Measurements from ENCODE around the gene HOPX.
A peak's percentile ranks its signal among the peaks of the same experiment; 100 is the strongest.
"Not testable (repeated sequence)": the region's sequence is repeated elsewhere in the genome, so short reads cannot be mapped to it uniquely, and the experiment has no call there.

The HOPX gene

GRCh38 chr4:56640621-56641493, 40.2 kb downstream of the HOPX start:
- H3K36me3 ChIP-seq (ENCODE audit: insufficient read depth, low read length), result no peaks in the 10 kb centered on the region
- peak overlapping the region; percentile 38 for H3K4me2 ChIP-seq (ENCODE audit: low read length)
- no peak overlapping the region for H3K4me3 ChIP-seq (ENCODE audit: low read length)
- H3K9me3 ChIP-seq (replicated peaks; ENCODE audit: low read length), result no peaks in the 10 kb centered on the region
- H3K4me1 ChIP-seq (ENCODE audit: control insufficient read depth, insufficient read depth, low read length), result peaks cover 32% of the 10 kb centered on the region
- H3K27me3 ChIP-seq (ENCODE audit: control insufficient read depth, insufficient read depth, low read length), result no peaks in the 10 kb centered on the region
- peak overlapping the region; percentile 42 for H3K9ac ChIP-seq (ENCODE audit: low read depth, low read length)

GRCh38 chr4:56637791-56638190, 43.3 kb downstream of the HOPX start:
- Histone ChIP-seq H3K36me3 (ENCODE audit: insufficient read depth, low read length) (no peaks in the 10 kb centered on the region), H3K9ac (ENCODE audit: low read depth, low read length) (no peak overlapping the region), H3K4me2 (ENCODE audit: low read length) (no peak overlapping the region), H3K27me3 (ENCODE audit: control insufficient read depth, insufficient read depth, low read length) (no peaks in the 10 kb centered on the region), H3K4me1 (ENCODE audit: control insufficient read depth, insufficient read depth, low read length) (peaks cover 32% of the 10 kb centered on the region), H3K4me3 (ENCODE audit: low read length) (no peak overlapping the region), H3K9me3 (replicated peaks; ENCODE audit: low read length) (no peaks in the 10 kb centered on the region)

GRCh38 chr4:56637154-56637553, 43.9 kb downstream of the HOPX start:
- no peaks in the 10 kb centered on the region for H3K9me3 ChIP-seq (replicated peaks; ENCODE audit: low read length)
- no peak overlapping the region for H3K9ac ChIP-seq (ENCODE audit: low read depth, low read length)
- H3K4me3 ChIP-seq (ENCODE audit: low read length), result no peak overlapping the region
- H3K36me3 ChIP-seq (ENCODE audit: insufficient read depth, low read length), result no peaks in the 10 kb centered on the region
- no peaks in the 10 kb centered on the region for H3K27me3 ChIP-seq (ENCODE audit: control insufficient read depth, insufficient read depth, low read length)
- peaks cover 28% of the 10 kb centered on the region for H3K4me1 ChIP-seq (ENCODE audit: control insufficient read depth, insufficient read depth, low read length)
- no peak overlapping the region for H3K4me2 ChIP-seq (ENCODE audit: low read length)

GRCh38 chr4:56634954-56635353, 46.1 kb downstream of the HOPX start:
- not testable (repeated sequence) for H3K36me3 ChIP-seq (ENCODE audit: insufficient read depth, low read length); H3K27me3 ChIP-seq (ENCODE audit: control insufficient read depth, insufficient read depth, low read length); H3K9me3 ChIP-seq (replicated peaks; ENCODE audit: low read length); H3K9ac ChIP-seq (ENCODE audit: low read depth, low read length); H3K4me3 ChIP-seq (ENCODE audit: low read length); H3K4me2 ChIP-seq (ENCODE audit: low read length)
- peaks cover 27% of the 10 kb centered on the region for H3K4me1 ChIP-seq (ENCODE audit: control insufficient read depth, insufficient read depth, low read length)

GRCh38 chr4:56633486-56633885, 47.6 kb downstream of the HOPX start:
- Histone ChIP-seq H3K4me2 (ENCODE audit: low read length) (no peak overlapping the region), H3K27me3 (ENCODE audit: control insufficient read depth, insufficient read depth, low read length) (no peaks in the 10 kb centered on the region), H3K4me1 (ENCODE audit: control insufficient read depth, insufficient read depth, low read length) (peaks cover 30% of the 10 kb centered on the region), H3K36me3 (ENCODE audit: insufficient read depth, low read length) (no peaks in the 10 kb centered on the region), H3K9me3 (replicated peaks; ENCODE audit: low read length) (no peaks in the 10 kb centered on the region), H3K4me3 (ENCODE audit: low read length) (no peak overlapping the region), H3K9ac (ENCODE audit: low read depth, low read length) (no peak overlapping the region)

- Histone ChIP-seq H3K4me2 (ENCODE audit: low read length) (peak overlapping the region; percentile 68), H3K27me3 (ENCODE audit: control insufficient read depth, insufficient read depth, low read length) (no peaks in the 10 kb centered on the region), H3K9me3 (replicated peaks; ENCODE audit: low read length) (no peaks in the 10 kb centered on the region), H3K4me1 (ENCODE audit: control insufficient read depth, insufficient read depth, low read length) (peaks cover 20% of the 10 kb centered on the region), H3K9ac (ENCODE audit: low read depth, low read length) (no peak overlapping the region), H3K4me3 (ENCODE audit: low read length) (no peak overlapping the region), H3K36me3 (ENCODE audit: insufficient read depth, low read length) (no peaks in the 10 kb centered on the region)
Observed at GRCh38 chr4:56630876-56631666, 50.0 kb downstream of the HOPX start.

GRCh38 chr4:56628592-56628991, 52.5 kb downstream of the HOPX start:
- no peaks in the 10 kb centered on the region for H3K9me3 ChIP-seq (replicated peaks; ENCODE audit: low read length)
- peaks cover 20% of the 10 kb centered on the region for H3K4me1 ChIP-seq (ENCODE audit: control insufficient read depth, insufficient read depth, low read length)
- no peak overlapping the region for H3K4me2 ChIP-seq (ENCODE audit: low read length)
- H3K27me3 ChIP-seq (ENCODE audit: control insufficient read depth, insufficient read depth, low read length), result no peaks in the 10 kb centered on the region
- H3K36me3 ChIP-seq (ENCODE audit: insufficient read depth, low read length), result no peaks in the 10 kb centered on the region
- H3K4me3 ChIP-seq (ENCODE audit: low read length), result no peak overlapping the region
- H3K9ac ChIP-seq (ENCODE audit: low read depth, low read length), result no peak overlapping the region

- Histone ChIP-seq H3K9me3 (replicated peaks; ENCODE audit: low read length) (no peaks in the 10 kb centered on the region), H3K27me3 (ENCODE audit: control insufficient read depth, insufficient read depth, low read length) (no peaks in the 10 kb centered on the region), H3K4me3 (ENCODE audit: low read length) (no peak overlapping the region), H3K4me1 (ENCODE audit: control insufficient read depth, insufficient read depth, low read length) (peaks cover 20% of the 10 kb centered on the region), H3K9ac (ENCODE audit: low read depth, low read length) (no peak overlapping the region), H3K36me3 (ENCODE audit: insufficient read depth, low read length) (no peaks in the 10 kb centered on the region), H3K4me2 (ENCODE audit: low read length) (no peak overlapping the region)
Observed at GRCh38 chr4:56627985-56628384, 53.1 kb downstream of the HOPX start.

- Histone ChIP-seq H3K4me1 (ENCODE audit: control insufficient read depth, insufficient read depth, low read length) (peaks cover 23% of the 10 kb centered on the region), H3K27me3 (ENCODE audit: control insufficient read depth, insufficient read depth, low read length) (no peaks in the 10 kb centered on the region), H3K36me3 (ENCODE audit: insufficient read depth, low read length) (no peaks in the 10 kb centered on the region), H3K4me3 (ENCODE audit: low read length) (no peak overlapping the region), H3K9me3 (replicated peaks; ENCODE audit: low read length) (no peaks in the 10 kb centered on the region), H3K4me2 (ENCODE audit: low read length) (no peak overlapping the region), H3K9ac (ENCODE audit: low read depth, low read length) (no peak overlapping the region)
Observed at GRCh38 chr4:56627375-56627774, 53.7 kb downstream of the HOPX start.

GRCh38 chr4:56626963-56627362, 54.1 kb downstream of the HOPX start:
- H3K9me3 ChIP-seq (replicated peaks; ENCODE audit: low read length), result no peaks in the 10 kb centered on the region
- H3K4me1 ChIP-seq (ENCODE audit: control insufficient read depth, insufficient read depth, low read length), result peaks cover 24% of the 10 kb centered on the region
- no peak overlapping the region for H3K9ac ChIP-seq (ENCODE audit: low read depth, low read length)
- no peaks in the 10 kb centered on the region for H3K36me3 ChIP-seq (ENCODE audit: insufficient read depth, low read length)
- H3K4me2 ChIP-seq (ENCODE audit: low read length), result no peak overlapping the region
- H3K4me3 ChIP-seq (ENCODE audit: low read length), result no peak overlapping the region
- no peaks in the 10 kb centered on the region for H3K27me3 ChIP-seq (ENCODE audit: control insufficient read depth, insufficient read depth, low read length)

- Histone ChIP-seq H3K9me3 (replicated peaks; ENCODE audit: low read length) (no peaks in the 10 kb centered on the region), H3K4me1 (ENCODE audit: control insufficient read depth, insufficient read depth, low read length) (peaks cover 23% of the 10 kb centered on the region), H3K4me2 (ENCODE audit: low read length) (no peak overlapping the region), H3K9ac (ENCODE audit: low read depth, low read length) (no peak overlapping the region), H3K36me3 (ENCODE audit: insufficient read depth, low read length) (no peaks in the 10 kb centered on the region), H3K27me3 (ENCODE audit: control insufficient read depth, insufficient read depth, low read length) (no peaks in the 10 kb centered on the region), H3K4me3 (ENCODE audit: low read length) (no peak overlapping the region)
Observed at GRCh38 chr4:56626420-56626819, 54.7 kb downstream of the HOPX start.
